Bronchial epithelial cell (primary cell): ENCODE data around the gene SLC66A2. TPM values are rescaled to one million over a fixed set of nuclear protein-coding genes. Genes with fewer than 3 reads are reported as not detected.

Experiments
- DNase-seq: peaks from one replicate; pipeline ENCODE4 v3.0.0-alpha.2; 2010; ENCODE audit warnings: low read depth
- FAIRE-seq: peaks from 2 replicates; lab custom pipeline; 2011; peaks lifted over from hg19 to GRCh38; lab: Jason Lieb, UNC
- H3K27me3 ChIP-seq: 2 replicates; pipeline ENCODE4 v1.5.1; 2011; ENCODE audit warnings: low read length; ENCODE audit not compliant: control insufficient read depth, insufficient read depth
- H3K36me3 ChIP-seq: 2 replicates; pipeline ENCODE4 v1.5.1; 2011; ENCODE audit warnings: low read length; ENCODE audit not compliant: control insufficient read depth, insufficient read depth
- H3K4me3 ChIP-seq: 2 replicates; pipeline ENCODE4 v1.5.1; 2011; ENCODE audit warnings: mild to moderate bottlenecking, low read depth, low read length, control low read depth
- CTCF ChIP-seq: IDR thresholded peaks from 2 replicates; pipeline ENCODE4 v1.5.1; 2011; ENCODE audit warnings: mild to moderate bottlenecking, moderate library complexity, low read length, control low read depth, inconsistent platforms; ENCODE audit not compliant: insufficient read depth, severe bottlenecking
- total RNA-seq: library from RNA; depleted of rRNA; stranded (reverse); fragments of >200 nt; gene quantifications from 2 replicates; pipeline ENCODE4 v1.2.1, GENCODE V29; 2014

SLC66A2 gene
- total RNA-seq, 1 donor from 2014 or later, result 60.6 TPM

- DNase-seq, result no peak
- no peaks in the 10 kb centered on the region for H3K27me3 ChIP-seq
- H3K4me3 ChIP-seq, result peak overlapping the region; percentile 81
- TF ChIP-seq CTCF, result no peak
- no peak for FAIRE-seq
- H3K36me3 ChIP-seq, result peaks cover 6% of the 10 kb centered on the region
Measured at GRCh38 chr18:79952456-79952995, 1.1 kb upstream of the SLC66A2 start.

- no peak for TF ChIP-seq CTCF
- Histone ChIP-seq H3K27me3 (no peaks in the 10 kb centered on the region), H3K4me3 (peak overlapping the region; percentile 81), H3K36me3 (peaks cover 6% of the 10 kb centered on the region)
- FAIRE-seq, result no peak
- DNase-seq, result no peak
Measured at GRCh38 chr18:79950515-79951341, 725 bp downstream of the SLC66A2 start.

- DNase-seq (no peak), FAIRE-seq (no peak)
- no peaks in the 10 kb centered on the region for H3K27me3 ChIP-seq
- no peak for TF ChIP-seq CTCF
- H3K36me3 ChIP-seq, result peaks cover 8% of the 10 kb centered on the region
- peak overlapping the region; percentile 81 for H3K4me3 ChIP-seq
Measured at GRCh38 chr18:79949697-79950487, 1.6 kb downstream of the SLC66A2 start.

- no peak overlapping the region for H3K4me3 ChIP-seq
- no peak for TF ChIP-seq CTCF
Measured at GRCh38 chr18:79948719-79949411, 2.6 kb downstream of the SLC66A2 start.

GRCh38 chr18:79947881-79948610, 3.4 kb downstream of the SLC66A2 start:
- H3K36me3 ChIP-seq, result peaks cover 8% of the 10 kb centered on the region
- no peak for TF ChIP-seq CTCF
- DNase-seq (no peak), FAIRE-seq (no peak)
- no peaks in the 10 kb centered on the region for H3K27me3 ChIP-seq
- H3K4me3 ChIP-seq, result no peak overlapping the region

More at GRCh38 chr18:79948719-79949411, 2.6 kb downstream of the SLC66A2 start:
- Histone ChIP-seq H3K27me3 (no peaks in the 10 kb centered on the region), H3K36me3 (peaks cover 8% of the 10 kb centered on the region)
- FAIRE-seq, result no peak
- no peak for DNase-seq
